HK-2 (cell line): ENCODE data around the gene EXD2.
"Not testable (repeated sequence)": the region's sequence is repeated elsewhere in the genome, so short reads cannot be mapped to it uniquely, and the experiment has no call there.

ENCODE experiments used
- DNase-seq: peaks from one replicate; pipeline ENCODE4 v3.0.0-alpha.2; 2018; ENCODE audit not compliant: unreplicated experiment

The EXD2 gene

DNA sequence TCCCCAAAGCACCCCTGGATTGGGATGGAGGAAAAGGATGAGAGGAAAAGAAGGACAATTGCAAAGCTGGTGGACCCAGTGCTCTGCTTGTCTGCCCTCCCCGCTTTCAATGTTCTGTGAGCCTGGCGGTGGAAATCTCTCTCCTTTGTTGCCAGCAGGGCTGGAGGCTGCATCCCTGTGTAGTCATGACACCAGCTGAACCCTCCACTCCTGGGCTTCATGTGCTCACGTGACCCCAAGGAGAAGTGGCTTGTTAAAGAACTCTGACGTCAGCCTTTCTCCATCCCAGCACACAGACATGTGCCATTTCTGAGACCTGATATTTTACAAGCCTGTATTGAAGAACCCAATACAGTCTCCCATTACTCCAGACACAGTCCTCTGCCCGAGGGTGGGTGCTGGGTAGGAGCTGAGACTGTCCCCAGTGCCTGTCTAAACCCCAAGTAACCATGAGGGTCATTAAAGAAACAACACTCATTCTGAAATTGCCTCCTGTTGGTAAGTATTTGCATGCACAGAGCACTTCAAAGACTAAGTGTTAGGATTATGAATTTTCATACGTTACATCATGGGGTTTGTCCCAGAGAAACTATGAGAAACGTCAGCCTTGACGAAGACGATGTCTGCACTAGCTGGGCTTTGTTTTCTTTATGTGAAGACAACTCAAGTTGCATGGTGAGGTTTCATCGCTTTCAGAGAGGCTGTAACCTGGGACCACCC, 90.3 kb downstream of the EXD2 start:
- no peak for DNase-seq

- no peak for DNase-seq
Observed at GRCh38 chr14:69282448-69282847, 91.2 kb downstream of the EXD2 start.

GRCh38 chr14:69284170-69284569, 92.9 kb downstream of the EXD2 start:
- no peak for DNase-seq

DNA sequence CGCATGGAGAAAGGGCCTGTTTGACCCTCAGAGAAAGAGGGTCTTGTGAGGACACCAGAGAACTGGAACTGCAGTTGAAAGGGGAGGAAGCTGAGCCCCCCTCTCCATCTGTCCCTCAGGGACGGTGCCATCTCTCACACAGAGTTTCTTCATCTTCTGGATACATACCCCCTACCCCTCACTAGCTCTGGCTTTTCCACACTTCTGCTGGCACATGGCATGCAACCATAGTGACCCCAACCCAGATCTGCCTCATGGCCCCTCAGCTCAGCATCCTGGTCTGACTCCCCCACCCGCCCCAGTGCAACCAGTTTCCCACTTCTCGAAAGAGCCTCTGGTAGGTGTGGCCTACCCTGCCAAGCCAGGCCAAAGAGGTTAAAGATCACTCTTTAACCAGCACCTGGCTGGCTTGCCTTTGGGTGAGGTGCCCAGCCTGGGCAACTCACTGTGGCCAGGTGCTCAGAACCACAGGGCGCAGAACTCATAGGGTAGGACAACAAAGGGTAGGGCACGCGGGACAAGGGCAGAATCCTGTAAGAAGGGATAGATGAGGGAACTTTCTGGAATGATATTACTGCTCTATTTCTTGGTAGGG, 94.5 kb downstream of the EXD2 start:
- no peak for DNase-seq

DNA sequence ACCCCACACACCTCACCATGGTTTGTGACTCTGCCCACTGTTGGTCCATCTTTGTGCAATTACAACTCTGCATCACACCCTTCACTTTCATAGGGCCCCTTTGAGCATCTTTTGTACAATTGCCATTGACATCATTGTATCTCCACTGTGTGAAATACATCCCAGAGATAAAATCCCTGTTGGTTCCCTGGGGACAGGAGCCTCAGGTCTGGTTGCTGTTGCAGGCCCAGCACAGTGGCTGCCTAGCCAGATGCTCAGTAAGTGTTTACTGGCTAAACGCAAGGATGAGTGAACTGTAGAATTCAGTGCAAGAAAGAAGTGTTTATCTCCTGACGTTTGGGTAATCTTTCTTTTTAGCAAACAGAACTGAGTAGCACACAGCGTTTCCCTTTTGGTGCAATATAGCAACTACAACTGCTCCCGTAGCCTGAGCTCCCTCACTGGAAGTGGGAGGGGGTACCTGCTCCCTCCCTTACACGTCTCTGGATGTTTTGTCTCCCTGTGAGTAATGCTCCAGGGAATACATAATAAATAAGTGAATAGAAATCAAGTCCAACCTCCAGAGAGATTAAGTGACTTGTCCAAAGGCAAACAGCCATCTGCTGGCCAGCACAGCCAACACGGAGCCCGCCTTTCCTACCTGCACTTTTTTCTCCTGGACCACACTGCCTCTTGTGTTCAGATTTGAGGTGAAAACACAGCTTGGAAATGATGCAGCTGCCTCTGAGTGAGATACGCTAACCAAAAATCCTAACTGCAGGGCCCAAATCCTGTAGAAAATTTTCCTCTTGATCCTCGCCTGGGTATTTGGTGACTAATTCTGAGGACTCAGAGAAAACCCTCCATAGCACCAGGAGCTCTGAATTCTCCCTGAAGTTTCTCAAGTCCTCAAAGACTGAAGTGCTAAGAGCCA, 96.1 kb downstream of the EXD2 start:
- DNase-seq = no peak

DNA sequence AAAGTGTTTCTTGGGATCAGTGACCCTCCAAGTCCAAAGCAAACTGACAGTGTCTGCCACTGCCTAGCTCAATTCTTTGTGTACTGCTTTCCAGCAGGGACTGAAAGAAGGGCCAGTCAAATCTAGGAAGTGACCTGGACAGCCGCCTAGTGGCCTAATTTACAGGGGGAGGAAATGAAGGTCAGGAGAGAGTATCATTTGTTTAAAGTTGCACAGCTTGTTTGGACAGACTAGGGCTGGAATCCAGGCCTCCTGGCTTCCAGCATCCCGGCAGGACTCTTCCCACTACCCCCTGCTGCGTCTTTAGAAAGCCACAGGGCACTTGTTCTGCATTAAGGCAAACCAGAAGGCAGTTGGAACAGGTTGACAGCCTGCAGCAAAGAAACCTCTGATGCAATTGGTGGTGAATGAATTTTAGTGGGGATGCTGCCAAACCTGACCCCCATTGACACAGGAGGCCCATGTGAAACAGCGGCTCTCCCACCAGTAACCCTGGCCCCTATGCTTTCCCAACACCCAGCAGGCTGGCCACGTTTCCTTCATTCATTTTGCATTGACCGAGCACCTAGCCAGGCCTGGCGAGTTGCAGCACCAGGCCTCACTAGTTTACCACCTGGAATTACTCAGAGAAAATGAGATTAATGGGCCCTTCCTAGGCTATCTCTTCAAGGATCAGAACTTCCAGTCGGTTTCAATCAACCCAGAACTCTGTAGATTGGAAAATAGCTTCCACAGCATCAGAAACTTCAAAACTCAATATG, 96.9 kb downstream of the EXD2 start:
- no peak for DNase-seq

- no peak for DNase-seq
Observed at GRCh38 chr14:69288956-69289705, 97.8 kb downstream of the EXD2 start.

DNA sequence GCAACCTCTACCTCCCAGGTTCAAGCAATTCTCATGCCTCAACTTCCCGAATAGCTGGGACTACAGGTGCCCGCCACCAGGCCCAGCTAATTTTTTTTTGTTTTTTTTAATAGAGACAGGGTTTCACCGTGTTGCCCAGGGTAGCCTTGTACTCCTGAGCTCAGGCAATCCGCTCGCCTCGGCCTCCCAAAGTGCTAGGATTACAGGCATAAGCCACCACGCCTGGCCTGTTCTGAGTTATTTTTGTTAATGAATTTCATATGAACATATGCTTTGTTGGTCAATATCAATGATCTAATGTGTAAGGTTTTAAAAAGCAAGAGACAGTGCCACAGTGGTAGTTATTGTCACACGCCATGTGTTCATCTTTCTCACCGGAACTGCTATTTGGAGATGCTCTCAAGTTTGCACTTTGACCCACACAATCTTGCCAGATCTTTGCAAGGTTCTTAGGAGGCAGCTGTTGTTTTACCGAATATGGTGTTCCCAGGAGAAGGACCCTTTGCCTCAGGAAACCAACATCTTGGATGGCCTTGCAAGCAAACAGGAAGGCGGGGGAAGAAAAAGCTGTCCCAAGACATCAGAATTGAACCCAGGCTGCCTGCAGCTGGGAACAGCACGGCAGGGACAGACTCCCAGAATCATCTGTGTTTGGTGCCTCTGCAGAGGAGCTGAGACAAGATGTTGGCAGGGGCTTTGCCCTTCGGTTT, 98.7 kb downstream of the EXD2 start:
- no peak for DNase-seq

GRCh38 chr14:69290881-69291280, 99.6 kb downstream of the EXD2 start:
- DNase-seq = not testable (repeated sequence)

GRCh38 chr14:69291396-69291795, 100.1 kb downstream of the EXD2 start:
- no peak for DNase-seq

DNA sequence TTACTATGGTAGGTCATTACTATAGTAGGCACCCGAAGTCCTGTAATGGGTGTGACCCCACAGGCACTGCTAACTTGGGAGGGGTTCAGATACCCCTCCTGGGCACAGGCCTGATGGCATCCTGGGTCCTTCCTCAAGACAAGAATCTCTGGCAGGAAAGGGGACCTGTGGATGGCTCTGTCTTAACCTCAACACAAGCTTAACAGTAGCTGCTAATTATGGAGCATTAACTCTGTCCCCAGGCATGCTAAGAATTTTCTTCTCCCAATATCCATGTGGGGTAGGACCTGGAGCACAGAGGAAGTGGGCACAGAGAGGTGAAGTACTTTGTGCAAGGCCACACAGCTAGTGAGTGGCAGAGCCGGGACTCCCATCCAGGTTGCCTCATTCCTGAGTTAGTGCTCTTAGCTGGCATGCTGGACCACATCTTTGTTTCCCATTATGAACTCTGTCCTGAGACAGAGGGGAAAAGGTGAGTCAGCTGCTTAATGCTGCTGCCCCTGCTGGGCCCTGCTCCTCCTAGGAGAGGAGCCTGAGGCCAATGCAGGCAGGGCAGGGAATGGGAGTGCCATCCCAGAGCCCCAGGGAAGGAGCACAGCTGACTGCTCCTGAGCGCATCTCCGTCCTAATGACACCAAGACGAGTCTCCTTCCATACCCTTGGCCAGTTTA, 100.7 kb downstream of the EXD2 start:
- DNase-seq = no peak
